Naive thymus-derived CD4-positive, alpha-beta T cell (primary cell): ENCODE results near the gene SLC7A6OS. TPM values are rescaled to one million over a fixed set of nuclear protein-coding genes. Genes with fewer than 3 reads are reported as not detected.

Source experiments
- ATAC-seq: fragments of 150-1000 bp; cut with Tn5 transposase; 2 replicates; pipeline ENCODE4 v1.10.0; 2021; ENCODE audit warnings: mild to moderate bottlenecking, moderate library complexity
- CTCF ChIA-PET: fragments of 350-600 bp; sonication (Branson Sonifier 250); formaldehyde crosslinking; loops from one replicate; lab custom pipeline; 2021; ENCODE audit warnings: antibody characterized with exemption; lab: Charles Lee
- POLR2A ChIA-PET: fragments of 350-600 bp; sonication (Branson Sonifier 250); formaldehyde crosslinking; loops from one replicate; lab custom pipeline; 2021; ENCODE audit warnings: antibody characterized with exemption, inconsistent platforms; lab: Charles Lee
- DNase-seq, 9 donors: peaks; one replicate each; pipeline versions ENCODE4 v3.0.0 to v3.0.0-alpha.2; 2020 to 2022; ENCODE audit warnings: mixed read lengths in 1 of 9
- H3K27ac ChIP-seq: one replicate; pipeline ENCODE4 v1.7.0; 2013; ENCODE audit warnings: mild to moderate bottlenecking, low read depth, low read length, moderate library complexity
- H3K27me3 ChIP-seq, 2 donors: one replicate each; pipeline ENCODE4 v1.7.0; 2013; ENCODE audit warnings: low read length in 2 of 2, mild to moderate bottlenecking in 2 of 2, moderate library complexity in 2 of 2; ENCODE audit not compliant: control insufficient read depth in 2 of 2, insufficient read depth in 2 of 2
- H3K36me3 ChIP-seq, 3 experiments: 1 replicate in 2 of 3; 2 replicates in 1 of 3; pipeline ENCODE4 v1.7.0; 2013; ENCODE audit warnings: low read length in 3 of 3, mild to moderate bottlenecking in 3 of 3, moderate library complexity in 1 of 3; ENCODE audit not compliant: insufficient read depth in 3 of 3, control insufficient read depth in 2 of 3
- H3K4me1 ChIP-seq, 2 donors: one replicate each; pipeline ENCODE4 v1.7.0; 2013; ENCODE audit warnings: low read length in 2 of 2, mild to moderate bottlenecking in 2 of 2, moderate library complexity in 1 of 2; ENCODE audit not compliant: control insufficient read depth in 2 of 2, insufficient read depth in 2 of 2
- H3K4me3 ChIP-seq: 2 replicates; pipeline ENCODE4 v1.7.0; 2013; ENCODE audit warnings: mild to moderate bottlenecking, low read length
- H3K9me3 ChIP-seq, 3 experiments: 1 replicate in 2 of 3; 2 replicates in 1 of 3; pipeline ENCODE4 v1.7.0; 2013; ENCODE audit warnings: low read length in 3 of 3; ENCODE audit not compliant: control insufficient read depth in 2 of 3
- H3K27ac Mint-ChIP-seq, 9 donors: one replicate each; pipeline ENCODE4 v1.8.0; 2020 to 2022; ENCODE audit warnings: mixed read lengths in 9 of 9, mild to moderate bottlenecking in 8 of 9, moderate library complexity in 5 of 9, inconsistent platforms in 2 of 9
- H3K27me3 Mint-ChIP-seq, 5 donors: one replicate each; pipeline ENCODE4 v1.8.0; 2021 to 2022; ENCODE audit warnings: mixed read lengths in 5 of 5, mild to moderate bottlenecking in 1 of 5
- H3K36me3 Mint-ChIP-seq, 5 donors: one replicate each; pipeline ENCODE4 v1.8.0; 2020 to 2022; ENCODE audit warnings: mixed read lengths in 5 of 5, mild to moderate bottlenecking in 3 of 5, inconsistent platforms in 1 of 5
- H3K4me1 Mint-ChIP-seq, 7 donors: one replicate each; pipeline ENCODE4 v1.8.0; 2020 to 2022; ENCODE audit warnings: mixed read lengths in 7 of 7, mild to moderate bottlenecking in 3 of 7, inconsistent platforms in 1 of 7
- H3K4me3 Mint-ChIP-seq, 10 donors: one replicate each; pipeline ENCODE4 v1.8.0; 2020 to 2022; ENCODE audit warnings: mild to moderate bottlenecking in 10 of 10, mixed read lengths in 10 of 10, moderate library complexity in 6 of 10, inconsistent platforms in 2 of 10
- H3K9me3 Mint-ChIP-seq, 11 donors: one replicate each; pipeline ENCODE4 v1.8.0; 2020 to 2022; ENCODE audit warnings: mixed read lengths in 11 of 11, mild to moderate bottlenecking in 4 of 11, inconsistent platforms in 1 of 11, moderate library complexity in 1 of 11
- intact Hi-C, 2 donors: fragments of 100-400 bp; cut with micrococcal nuclease; formaldehyde crosslinking; loops; one replicate each; pipeline ENCODE4 v1.15.1; 2023
- polyA plus RNA-seq, 2 donors: library from polyadenylated mRNA; unstranded; fragments of 300-500 nt; fragmentation: Illumina TruSeq; gene quantifications; one replicate each; pipeline ENCODE4 v1.2.3, GENCODE V29; 2021
- total RNA-seq, 6 experiments: library from RNA in 5 of 6; stranded (reverse) in 5 of 6; gene quantifications; 1 replicate in 5 of 6; 2 replicates in 1 of 6; pipeline ENCODE4 v1.2.3 and lab custom pipeline; 2021 to 2026

Gene SLC7A6OS
- total and polyA plus RNA-seq, 7 experiments from 2014 or later = 22.1 to 50.3 (median 34.8) TPM

DNA sequence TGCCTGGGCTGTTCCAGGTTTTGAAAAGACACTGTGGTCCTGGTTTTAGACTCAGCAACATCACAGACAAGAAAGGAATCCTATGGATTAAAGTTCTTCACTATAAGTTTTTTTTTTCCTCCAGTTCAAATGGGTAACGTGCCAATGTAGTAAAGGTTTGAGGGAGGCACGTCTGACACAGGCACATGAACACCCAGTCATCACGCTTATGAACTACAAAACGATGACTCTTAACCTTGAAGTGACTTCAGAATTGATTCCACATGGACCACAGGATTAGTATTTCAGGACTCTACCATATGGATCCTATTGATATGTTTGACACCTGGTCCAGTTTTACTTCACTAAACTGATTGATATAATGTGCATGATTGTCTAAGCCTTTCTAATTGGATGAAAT, 2.4 kb upstream of the SLC7A6OS start:
- Histone ChIP-seq H3K4me3 (no peak overlapping the region), H3K27me3 (no peaks in the 10 kb centered on the region), H3K36me3 (peaks cover 0 to 37% (median 5%) of the 10 kb centered on the region in 3 experiments), H3K9me3 (no peaks in the 10 kb centered on the region), H3K27ac (no peak overlapping the region), H3K4me1 (peaks cover 25 to 29% of the 10 kb centered on the region in 2 donors)
- Mint-ChIP-seq H3K27ac (peak overlapping the region in 5 of 9 donors; percentile 21 to 87 (median 54)), H3K9me3 (no peaks in the 10 kb centered on the region), H3K27me3 (no peaks in the 10 kb centered on the region), H3K4me1 (peaks cover 32 to 63% (median 53%) of the 10 kb centered on the region in 7 donors), H3K4me3 (peak overlapping the region in 6 of 10 donors; percentile 0 to 66 (median 49)), H3K36me3 (peaks cover 4 to 25% (median 20%) of the 10 kb centered on the region in 5 donors)
- intact Hi-C loops = loop anchor here (5.0 kb wide), 2 partner anchors 376 to 751 kb away; partner anchors contain the start of genes PSMB10 (in 2 of the 2) and CTCF (in 1 of the 2)
- no peak for DNase-seq
- ChIA-PET CTCF (interaction anchor here (1.6 kb wide), 1 partner anchor 49 kb away, joined by 4 read pairs; the partner anchor contains the start of gene SLC7A6), POLR2A (no interaction called here)
- ATAC-seq = no peak

DNA sequence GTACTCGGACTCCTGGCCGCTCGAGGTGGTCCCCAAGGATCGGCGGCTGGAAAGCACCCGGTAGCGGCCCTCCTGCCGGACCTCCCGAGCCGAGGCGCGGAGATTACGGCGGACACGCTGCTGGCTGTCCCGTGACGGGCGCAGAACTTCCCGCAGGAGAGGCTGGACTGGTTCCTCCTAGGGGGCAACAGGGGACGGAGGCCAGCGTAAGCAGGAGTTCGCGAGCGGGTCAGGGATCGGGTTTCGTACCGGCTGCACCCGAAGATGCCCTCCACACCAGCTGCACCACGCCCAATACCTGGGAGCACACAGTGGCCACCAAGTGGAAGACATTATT, 341 bp downstream of the SLC7A6OS start:
- Mint-ChIP-seq H3K36me3 (peaks cover 4 to 19% (median 15%) of the 10 kb centered on the region in 5 donors), H3K4me1 (peaks cover 33 to 64% (median 53%) of the 10 kb centered on the region in 7 donors), H3K9me3 (no peaks in the 10 kb centered on the region), H3K27ac (peak overlapping the region; percentile 77 to 99 (median 96)), H3K4me3 (peak overlapping the region; percentile 88 to 100 (median 98)), H3K27me3 (no peaks in the 10 kb centered on the region)
- H3K9me3 ChIP-seq = no peaks in the 10 kb centered on the region
- ATAC-seq (no peak), DNase-seq (no peak)
- ChIA-PET CTCF (interaction anchor here (0.6 to 2.4 kb wide), 13 partner anchors 10 to 48 kb away, joined by 3 to 58 read pairs (median 5); partner anchors contain the start of gene SLC7A6), POLR2A (interaction anchor here (1.0 to 8.3 kb wide), 20 partner anchors 10 to 503 kb away, joined by 3 to 90 read pairs (median 8); partner anchors contain the start of genes NFATC3, PLA2G15, SLC7A6 and TSNAXIP1)
- intact Hi-C loops = loop anchor here (1.0 to 5.0 kb wide), 17 partner anchors 18 to 822 kb away; partner anchors contain the start of genes PLA2G15 (in 2 of the 2), PSMB10 (in 2 of the 2), SLC7A6 (in 2 of the 2) and SMPD3 (in 2 of the 2)
- peak overlapping the region; percentile 91 for H3K27ac ChIP-seq
- H3K36me3 ChIP-seq = peaks cover 0 to 40% (median 16%) of the 10 kb centered on the region in 3 experiments
- H3K27me3 ChIP-seq = no peaks in the 10 kb centered on the region
- H3K4me3 ChIP-seq = peak overlapping the region; percentile 99
- peaks cover 25 to 32% of the 10 kb centered on the region in 2 donors for H3K4me1 ChIP-seq

DNA sequence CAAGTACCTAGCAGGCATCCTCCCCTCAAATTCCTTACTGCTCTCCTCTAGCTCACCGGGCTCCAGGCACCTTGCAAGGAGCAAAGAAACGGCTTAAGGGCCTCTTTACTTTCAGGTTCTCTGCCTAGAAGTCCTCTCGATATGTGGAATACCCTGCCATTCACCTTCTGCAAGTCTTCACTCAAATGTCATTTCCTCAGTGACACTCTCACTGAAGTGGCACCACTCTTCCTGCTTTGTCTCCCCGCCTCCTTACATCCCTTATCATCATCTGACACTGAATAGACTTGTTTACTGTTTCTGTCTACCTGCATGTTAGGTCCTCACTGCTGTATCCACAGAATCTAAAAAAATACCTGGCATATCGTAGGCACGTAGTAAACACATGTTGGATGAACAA, 947 bp downstream of the SLC7A6OS start:
- peaks cover 4 to 20% (median 15%) of the 10 kb centered on the region in 5 donors for H3K36me3 Mint-ChIP-seq
- peaks cover 35 to 64% (median 51%) of the 10 kb centered on the region in 7 donors for H3K4me1 Mint-ChIP-seq
- intact Hi-C loops = loop anchor here (1.0 to 5.0 kb wide), 17 partner anchors 19 to 823 kb away; partner anchors contain the start of genes PLA2G15 (in 2 of the 2), PSMB10 (in 2 of the 2), SLC7A6 (in 2 of the 2) and SMPD3 (in 2 of the 2)
- ATAC-seq = no peak
- H3K9me3 Mint-ChIP-seq = no peaks in the 10 kb centered on the region
- Histone ChIP-seq H3K27me3 (no peaks in the 10 kb centered on the region), H3K27ac (peak overlapping the region; percentile 91), H3K9me3 (no peaks in the 10 kb centered on the region), H3K4me3 (peak overlapping the region; percentile 99), H3K4me1 (peaks cover 25 to 32% of the 10 kb centered on the region in 2 donors), H3K36me3 (peaks cover 0 to 44% (median 22%) of the 10 kb centered on the region in 3 experiments)
- H3K27me3 Mint-ChIP-seq = no peaks in the 10 kb centered on the region
- ChIA-PET CTCF (interaction anchor here (0.6 to 2.7 kb wide), 2 partner anchors 22 to 48 kb away, joined by 3 to 14 read pairs; no protein-coding TSS in a partner anchor), POLR2A (interaction anchor here (0.9 to 8.3 kb wide), 6 partner anchors 11 to 48 kb away, joined by 3 to 90 read pairs (median 8); partner anchors contain the start of gene SLC7A6)
- H3K27ac Mint-ChIP-seq = peak overlapping the region; percentile 77 to 99 (median 96)
- H3K4me3 Mint-ChIP-seq = peak overlapping the region; percentile 88 to 100 (median 98)
- peak in 6 of 9 donors; percentile 17 to 41 (median 36) for DNase-seq

DNA sequence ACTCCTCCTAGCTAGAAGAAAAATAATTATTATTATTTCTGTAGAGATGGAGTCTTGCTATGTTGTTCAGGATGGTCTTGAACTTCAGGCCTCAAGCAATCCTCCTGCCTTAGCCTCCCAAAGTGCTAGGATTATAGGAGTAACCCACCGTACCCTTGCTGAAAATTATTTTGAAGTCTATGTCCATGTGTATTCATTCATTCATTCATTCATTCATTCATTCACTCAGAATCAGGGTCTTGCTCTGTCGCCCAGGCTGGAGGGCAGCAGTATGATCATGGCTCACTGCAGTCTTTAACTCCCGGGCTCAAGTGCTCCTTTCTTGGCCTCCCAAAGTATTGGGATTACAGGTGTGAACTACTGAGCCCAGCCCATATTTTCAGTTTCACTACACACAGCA, 4.1 kb downstream of the SLC7A6OS start:
- intact Hi-C loops = no loop called here
- CTCF ChIA-PET = interaction anchor here (0.6 kb wide), 1 partner anchor 65 kb away, joined by 4 read pairs; no protein-coding TSS in a partner anchor
- no peak for ATAC-seq

DNA sequence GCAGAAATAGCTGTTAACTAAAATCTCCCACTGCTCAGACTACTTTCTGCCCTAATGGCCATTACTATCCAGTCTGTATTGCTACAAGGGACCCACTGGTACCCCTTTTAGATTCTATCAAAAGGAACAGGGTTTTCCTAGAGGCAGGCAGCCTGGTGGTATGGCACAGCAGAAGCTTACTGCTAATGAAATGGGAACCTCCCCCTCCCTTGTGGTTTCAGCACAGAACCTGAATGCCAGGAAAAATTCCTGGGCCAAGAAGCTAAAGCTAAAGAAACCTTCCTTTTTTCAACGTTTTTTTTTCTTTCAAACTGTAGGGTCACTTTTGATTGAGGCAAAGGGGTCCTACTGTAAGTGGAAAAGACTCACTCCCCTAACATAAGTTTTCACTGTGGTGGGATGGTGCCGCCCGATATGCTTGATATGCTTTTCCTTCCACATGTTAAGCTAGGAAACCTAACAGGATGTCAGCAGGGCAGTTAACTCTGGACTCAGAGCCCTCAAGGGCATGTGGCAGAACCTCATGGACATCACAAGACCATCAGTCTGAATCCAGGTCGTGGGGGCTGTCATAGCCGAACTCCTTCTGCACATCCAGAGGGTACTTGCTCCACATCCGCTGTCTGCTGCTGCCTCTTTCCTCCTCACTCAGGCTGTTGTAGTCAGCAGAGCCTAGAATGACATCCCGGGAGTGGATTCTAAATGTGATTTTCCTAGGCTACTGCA, 9.8 kb downstream of the SLC7A6OS start:
- peaks cover 4 to 61% (median 37%) of the 10 kb centered on the region in 7 donors for H3K4me1 Mint-ChIP-seq

More for the DNA sequence above, 4.1 kb downstream of the SLC7A6OS start:
- Mint-ChIP-seq H3K4me1 (peaks cover 17 to 52% (median 32%) of the 10 kb centered on the region in 7 donors), H3K27me3 (no peaks in the 10 kb centered on the region), H3K27ac (peak overlapping the region in 4 of 9 donors; percentile 2 to 76 (median 42)), H3K9me3 (no peaks in the 10 kb centered on the region), H3K4me3 (no peak overlapping the region), H3K36me3 (peaks cover 9 to 30% (median 29%) of the 10 kb centered on the region in 5 donors)
- DNase-seq = no peak
- no peaks in the 10 kb centered on the region for H3K27me3 ChIP-seq
- no peaks in the 10 kb centered on the region for H3K9me3 ChIP-seq
- H3K4me1 ChIP-seq = peaks cover 18 to 19% of the 10 kb centered on the region in 2 donors
- no peak overlapping the region for H3K4me3 ChIP-seq
- POLR2A ChIA-PET = interaction anchor here (1.4 to 8.3 kb wide), 3 partner anchors 16 to 42 kb away, joined by 4 to 90 read pairs (median 12); partner anchors contain the start of gene SLC7A6
- peak overlapping the region; percentile 2 for H3K27ac ChIP-seq
- H3K36me3 ChIP-seq = peaks cover 17 to 73% (median 29%) of the 10 kb centered on the region in 3 experiments

More for the DNA sequence above, 9.8 kb downstream of the SLC7A6OS start:
- Mint-ChIP-seq H3K4me3 (no peak overlapping the region), H3K9me3 (no peaks in the 10 kb centered on the region), H3K36me3 (peaks cover 9 to 65% (median 33%) of the 10 kb centered on the region in 5 donors), H3K27me3 (no peaks in the 10 kb centered on the region), H3K27ac (peak overlapping the region in 8 of 9 donors; percentile 8 to 79 (median 43))
- no peak overlapping the region for H3K27ac ChIP-seq
- H3K4me3 ChIP-seq = no peak overlapping the region
- ATAC-seq (no peak), DNase-seq (no peak)
- intact Hi-C loops = no loop called here
- H3K4me1 ChIP-seq = no peaks in the 10 kb centered on the region
- ChIA-PET CTCF (interaction anchor here (0.6 to 3.6 kb wide), 6 partner anchors 10 to 39 kb away, joined by 3 to 30 read pairs (median 3); partner anchors contain the start of genes PRMT7, SLC7A6 and SLC7A6OS), POLR2A (interaction anchor here (0.6 to 4.0 kb wide), 11 partner anchors 10 to 1821 kb away, joined by 3 to 43 read pairs (median 6); partner anchors contain the start of genes PRMT7, SLC7A6 and SLC7A6OS)
- no peaks in the 10 kb centered on the region for H3K27me3 ChIP-seq
- no peaks in the 10 kb centered on the region for H3K9me3 ChIP-seq
- H3K36me3 ChIP-seq = peaks cover 35 to 97% (median 35%) of the 10 kb centered on the region in 3 experiments
